DMS114 treated with DMSO at 0.1 percent for 48 hours (cell line): Measurements from ENCODE around the gene NIPAL3.
"Not testable (repeated sequence)": the region's sequence is repeated elsewhere in the genome, so short reads cannot be mapped to it uniquely, and the experiment has no call there.

Source experiments
- DNase-seq: peaks from one replicate; lab custom pipeline; 2025; ENCODE audit not compliant: unreplicated experiment; lab: John Stamatoyannopoulos, UW

NIPAL3 gene

GRCh38 chr1:24421502-24421901 is 5.9 kb downstream of the NIPAL3 start:
- DNase-seq: no peak

GRCh38 chr1:24424207-24424606 is 8.6 kb downstream of the NIPAL3 start:
- DNase-seq: no peak

GRCh38 chr1:24424990-24425389 is 9.4 kb downstream of the NIPAL3 start:
- DNase-seq: no peak

GRCh38 chr1:24425441-24425840 is 9.8 kb downstream of the NIPAL3 start:
- no peak for DNase-seq

GRCh38 chr1:24425922-24426321 is 10.3 kb downstream of the NIPAL3 start:
- no peak for DNase-seq

- DNase-seq: no peak
These were observed 11.3 kb downstream of the NIPAL3 start for GRCh38 chr1:24426744-24427544.

GRCh38 chr1:24427545-24427862 is 11.9 kb downstream of the NIPAL3 start:
- no peak for DNase-seq

GRCh38 chr1:24435782-24436365 is 20.3 kb downstream of the NIPAL3 start:
- DNase-seq: no peak

- DNase-seq: no peak
These were observed 22.2 kb downstream of the NIPAL3 start for GRCh38 chr1:24437631-24438396.

- no peak for DNase-seq
These were observed 22.9 kb downstream of the NIPAL3 start for GRCh38 chr1:24438423-24438901.

- no peak for DNase-seq
These were observed 24.8 kb downstream of the NIPAL3 start for GRCh38 chr1:24440436-24440835.

GRCh38 chr1:24441480-24441879 is 25.9 kb downstream of the NIPAL3 start:
- no peak for DNase-seq

GRCh38 chr1:24441996-24442668 is 26.5 kb downstream of the NIPAL3 start:
- DNase-seq: no peak

- no peak for DNase-seq
These were observed 27.2 kb downstream of the NIPAL3 start for GRCh38 chr1:24442764-24443163.

GRCh38 chr1:24443241-24443656 is 27.6 kb downstream of the NIPAL3 start:
- no peak for DNase-seq

GRCh38 chr1:24446446-24446845 is 30.8 kb downstream of the NIPAL3 start:
- DNase-seq: not testable (repeated sequence)

- no peak for DNase-seq
These were observed 34.7 kb downstream of the NIPAL3 start for GRCh38 chr1:24450316-24450715.

- DNase-seq: no peak
These were observed 35.3 kb downstream of the NIPAL3 start for GRCh38 chr1:24450857-24451397.

GRCh38 chr1:24451746-24452145 is 36.1 kb downstream of the NIPAL3 start:
- DNase-seq: no peak

GRCh38 chr1:24452922-24453485 is 37.4 kb downstream of the NIPAL3 start:
- DNase-seq: no peak

- no peak for DNase-seq
These were observed 39.1 kb downstream of the NIPAL3 start for GRCh38 chr1:24454673-24455072.
